Stimulated activated naive CD8-positive, alpha-beta T cell treated with anti-CD3 and anti-CD28 coated beads, Interleukin-15, Interleukin-2, amounts not matched to agents 100 U/mL and 50 U/mL, for 24 hours (primary cell): ENCODE results near the gene INO80C.
A peak's percentile ranks its signal among the peaks of the same experiment; 100 is the strongest.

Source experiments
- ATAC-seq: fragments of 150-1000 bp; cut with Tn5 transposase; one replicate; pipeline ENCODE4 v1.10.0; 2021
- DNase-seq: peaks from one replicate; pipeline ENCODE4 v3.0.0; 2021

INO80C gene, protein sequence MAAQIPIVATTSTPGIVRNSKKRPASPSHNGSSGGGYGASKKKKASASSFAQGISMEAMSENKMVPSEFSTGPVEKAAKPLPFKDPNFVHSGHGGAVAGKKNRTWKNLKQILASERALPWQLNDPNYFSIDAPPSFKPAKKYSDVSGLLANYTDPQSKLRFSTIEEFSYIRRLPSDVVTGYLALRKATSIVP

DNA sequence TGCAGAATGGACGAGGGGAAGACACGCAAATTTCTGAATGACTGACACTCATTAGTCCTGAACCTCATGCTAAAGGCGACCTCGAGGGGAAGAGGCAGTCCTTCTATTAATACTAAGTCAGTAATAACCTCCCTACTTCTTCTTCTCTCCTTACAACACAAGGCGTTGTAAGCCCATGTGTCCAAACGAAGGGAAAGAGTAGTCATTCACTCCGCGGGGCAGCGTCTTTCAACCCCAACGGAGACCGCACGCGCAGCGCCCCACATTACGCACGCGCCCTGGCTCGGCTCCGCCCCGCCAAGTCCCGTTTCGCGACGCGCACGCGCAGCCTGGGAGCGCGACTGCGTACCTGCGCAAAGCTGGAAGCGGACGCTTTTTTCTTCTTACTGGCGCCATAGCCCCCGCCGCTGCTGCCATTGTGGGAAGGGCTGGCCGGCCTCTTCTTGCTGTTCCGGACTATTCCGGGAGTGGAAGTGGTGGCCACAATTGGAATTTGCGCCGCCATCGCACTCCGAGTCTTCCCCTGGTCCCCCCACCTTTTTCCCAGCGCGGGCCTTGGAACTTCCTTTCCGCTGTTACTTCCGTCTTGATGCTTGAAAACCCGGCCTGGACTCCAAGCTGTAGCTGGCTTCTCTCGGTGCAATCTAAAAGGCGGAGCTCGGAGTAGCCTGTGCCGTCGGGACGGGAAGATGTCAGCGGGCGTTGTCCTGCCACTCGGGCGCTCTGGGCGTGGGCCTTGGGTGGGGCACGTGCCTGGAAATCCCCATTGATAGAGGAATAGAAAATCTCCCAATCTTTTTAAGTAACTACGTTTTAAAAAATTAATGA is at the start of gene INO80C:
TSS of gene INO80C (minus strand) at position 591 of the 828 bp plus-strand sequence. CDS start at position 505, 86 bp downstream.
- ATAC-seq (peak; percentile 95), DNase-seq (peak; percentile 95)

GRCh38 chr18:35547008-35547605 is 49.3 kb upstream of the INO80C start:
- DNase-seq: no peak
- ATAC-seq: no peak

GRCh38 chr18:35542356-35542755 is 44.6 kb upstream of the INO80C start:
- ATAC-seq: no peak

GRCh38 chr18:35535297-35535696 is 37.5 kb upstream of the INO80C start:
- no peak for DNase-seq
- ATAC-seq: no peak

More at GRCh38 chr18:35542356-35542755, 44.6 kb upstream of the INO80C start:
- DNase-seq: no peak

DNA sequence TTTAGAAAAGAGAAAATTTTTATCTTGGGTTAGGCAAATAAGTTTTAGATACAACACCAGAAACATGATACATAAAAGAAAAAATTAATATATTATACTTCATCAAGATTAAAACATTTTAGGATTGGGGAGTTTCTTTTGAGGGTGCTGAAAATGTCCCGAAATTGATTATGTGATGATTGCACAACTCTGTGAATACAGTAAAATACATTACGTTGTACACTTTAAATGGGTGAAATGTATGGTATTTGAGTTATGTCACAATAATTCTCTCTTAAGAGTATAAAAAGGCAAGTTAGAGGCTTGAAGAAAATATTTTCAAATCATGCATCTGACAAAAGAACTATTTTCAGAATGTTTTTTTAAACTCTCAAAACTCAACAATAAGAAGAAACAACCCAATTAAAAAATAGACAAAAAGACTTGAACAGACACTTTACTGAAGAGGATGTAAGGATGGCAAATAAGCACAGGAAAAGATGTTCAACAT is 36.2 kb upstream of the INO80C start:
- DNase-seq (no peak), ATAC-seq (no peak)

GRCh38 chr18:35528749-35529274 is 31.1 kb upstream of the INO80C start:
- ATAC-seq (no peak), DNase-seq (no peak)

DNA sequence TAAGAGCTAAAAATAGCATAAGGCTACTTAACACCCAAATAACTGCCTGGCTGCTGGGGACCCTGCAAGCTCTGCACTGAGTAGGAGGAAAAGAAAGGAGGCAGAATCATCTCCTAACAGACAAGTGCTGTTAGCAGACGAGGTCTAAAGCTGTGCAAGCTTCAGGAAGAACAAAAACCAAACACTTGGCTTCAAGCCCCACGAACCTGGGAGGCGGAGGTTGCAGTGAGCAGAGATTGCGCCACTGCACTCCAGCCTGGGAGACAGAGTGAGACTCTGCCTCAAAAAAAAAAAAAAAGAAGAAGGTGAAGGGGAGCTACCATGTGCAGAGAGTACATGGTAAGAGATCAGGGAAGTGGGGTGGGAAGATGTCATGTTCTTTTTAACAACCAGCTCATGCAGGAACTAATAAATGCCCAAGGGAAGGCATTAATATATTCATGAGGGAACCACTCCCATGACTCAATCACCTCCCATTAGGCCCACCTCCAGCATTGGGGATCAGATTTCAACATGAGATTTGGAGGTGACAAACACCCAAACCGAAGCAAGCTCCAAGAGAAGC is 28.8 kb upstream of the INO80C start:
- ATAC-seq: no peak
- no peak for DNase-seq

- ATAC-seq: no peak
- DNase-seq: no peak
Measured at GRCh38 chr18:35525795-35526494, 28.2 kb upstream of the INO80C start.

DNA sequence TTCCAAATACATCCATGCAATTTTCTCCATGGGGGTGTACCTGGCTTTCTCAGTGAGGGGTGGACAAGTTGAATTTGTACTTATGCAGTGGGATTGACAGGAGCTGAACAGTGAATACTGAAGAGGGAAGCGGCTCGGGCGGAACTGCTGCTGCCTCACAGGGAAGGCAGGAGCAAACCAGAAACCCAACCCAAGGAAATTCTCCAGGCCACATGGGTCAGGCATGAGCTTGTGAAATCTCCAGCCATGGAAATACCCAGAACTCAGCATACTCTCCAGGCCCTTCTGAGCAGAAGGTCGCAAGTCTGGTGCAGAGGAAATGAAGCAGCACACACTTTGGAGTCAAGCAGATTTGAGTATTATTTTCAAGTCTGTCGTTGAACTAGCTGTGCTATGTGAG is 26.5 kb upstream of the INO80C start:
- no peak for ATAC-seq
- no peak for DNase-seq

- ATAC-seq: no peak
- no peak for DNase-seq
Measured at GRCh38 chr18:35522130-35522959, 24.6 kb upstream of the INO80C start.

DNA sequence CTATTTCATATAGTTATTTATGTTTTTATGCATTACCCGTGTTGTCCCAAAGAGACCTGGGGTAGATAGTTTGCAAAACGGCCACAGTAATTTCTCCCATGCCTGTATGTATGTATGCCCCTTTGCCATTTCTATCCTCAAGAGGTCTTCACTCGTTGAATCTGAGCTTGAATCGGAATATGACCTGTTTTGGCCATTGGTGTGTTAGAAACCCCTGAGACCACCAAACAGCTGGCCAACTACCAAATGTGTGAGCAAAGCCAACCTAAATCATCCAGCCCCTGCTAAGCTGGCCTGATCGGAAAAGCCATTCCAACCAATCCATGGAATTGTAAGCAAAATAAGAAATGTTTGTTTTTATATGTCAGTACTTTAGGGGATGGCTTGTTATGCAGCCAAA is 23.4 kb upstream of the INO80C start:
- DNase-seq: no peak

DNA sequence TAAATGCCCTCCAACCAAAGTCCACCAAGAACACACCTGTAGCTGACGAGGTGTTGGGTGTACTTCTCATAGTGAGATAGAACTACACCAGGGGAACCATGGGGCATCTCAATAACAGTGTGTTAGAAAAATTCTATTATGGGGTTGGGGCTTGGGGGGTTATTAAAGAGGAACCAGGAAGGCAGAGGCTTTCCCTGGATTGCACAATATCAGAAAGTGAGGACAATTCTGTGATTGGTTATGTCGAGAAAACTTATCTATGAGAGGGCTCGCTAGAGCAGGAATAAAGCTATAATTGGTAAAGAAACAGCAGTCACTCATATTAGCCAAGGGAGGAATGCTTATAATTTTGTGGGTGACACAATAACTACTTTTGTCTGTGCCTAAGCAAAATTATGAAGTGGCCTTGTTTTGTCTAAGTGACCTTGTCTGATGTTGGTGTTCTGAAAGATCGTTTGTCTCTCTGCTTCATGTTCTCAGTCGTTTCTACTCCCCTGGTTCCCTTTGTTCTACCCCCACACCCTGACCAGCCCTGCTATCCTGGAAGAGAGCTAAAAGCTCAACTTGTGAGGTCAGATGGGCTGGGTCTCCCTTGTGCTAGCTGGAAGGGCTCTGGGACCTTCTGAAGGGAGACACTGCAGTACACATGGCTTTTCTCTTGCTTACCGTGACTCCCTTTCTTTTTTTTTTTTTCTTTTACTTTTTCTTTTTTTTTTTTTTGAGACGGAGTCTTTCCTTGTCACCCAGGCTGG is 21.6 kb upstream of the INO80C start:
- ATAC-seq (no peak), DNase-seq (no peak)

More for the DNA sequence above, 23.4 kb upstream of the INO80C start:
- ATAC-seq: no peak

DNA sequence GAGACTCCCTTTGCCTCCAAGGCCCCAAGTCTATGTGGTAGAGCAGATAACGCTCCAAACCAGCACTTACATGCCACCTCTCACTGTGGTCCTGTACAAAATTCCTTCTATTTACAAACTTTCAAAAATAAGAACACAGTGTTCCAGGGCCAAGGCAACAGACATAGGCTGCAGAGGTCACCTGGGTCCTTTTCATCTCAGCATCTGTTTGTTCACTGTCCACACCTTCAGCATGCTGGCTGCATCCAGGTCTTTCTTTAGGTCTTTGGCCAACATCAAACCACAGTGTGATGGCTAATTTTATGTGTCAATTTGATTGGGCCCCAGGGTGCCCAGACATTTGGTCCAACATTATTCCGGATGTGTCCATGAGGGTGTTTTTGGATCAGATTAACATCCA is 20.0 kb upstream of the INO80C start:
- ATAC-seq: no peak
- DNase-seq: no peak

GRCh38 chr18:35516789-35517188 is 19.0 kb upstream of the INO80C start:
- ATAC-seq: no peak
- DNase-seq: no peak

DNA sequence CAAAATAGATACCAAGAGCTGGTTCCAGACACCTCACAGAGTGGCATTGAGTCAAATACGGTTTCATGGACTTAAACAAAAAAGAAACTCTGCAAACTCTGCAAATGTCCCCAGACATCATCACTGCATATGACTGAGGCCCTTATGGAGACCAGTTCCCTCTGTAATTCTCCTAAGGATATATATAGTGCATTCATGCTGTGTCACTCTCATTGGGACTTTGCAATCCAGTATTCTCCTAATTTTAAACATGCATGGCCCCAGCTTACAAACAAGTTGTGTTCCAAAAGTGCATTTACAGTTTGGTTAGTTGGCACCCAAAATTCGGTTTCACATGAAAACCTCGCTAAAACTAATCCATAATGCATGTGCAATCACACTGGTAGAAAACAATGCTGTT is 18.6 kb upstream of the INO80C start:
- ATAC-seq (no peak), DNase-seq (no peak)

- no peak for ATAC-seq
- no peak for DNase-seq
Measured at GRCh38 chr18:35515460-35516130, 17.8 kb upstream of the INO80C start.

DNA sequence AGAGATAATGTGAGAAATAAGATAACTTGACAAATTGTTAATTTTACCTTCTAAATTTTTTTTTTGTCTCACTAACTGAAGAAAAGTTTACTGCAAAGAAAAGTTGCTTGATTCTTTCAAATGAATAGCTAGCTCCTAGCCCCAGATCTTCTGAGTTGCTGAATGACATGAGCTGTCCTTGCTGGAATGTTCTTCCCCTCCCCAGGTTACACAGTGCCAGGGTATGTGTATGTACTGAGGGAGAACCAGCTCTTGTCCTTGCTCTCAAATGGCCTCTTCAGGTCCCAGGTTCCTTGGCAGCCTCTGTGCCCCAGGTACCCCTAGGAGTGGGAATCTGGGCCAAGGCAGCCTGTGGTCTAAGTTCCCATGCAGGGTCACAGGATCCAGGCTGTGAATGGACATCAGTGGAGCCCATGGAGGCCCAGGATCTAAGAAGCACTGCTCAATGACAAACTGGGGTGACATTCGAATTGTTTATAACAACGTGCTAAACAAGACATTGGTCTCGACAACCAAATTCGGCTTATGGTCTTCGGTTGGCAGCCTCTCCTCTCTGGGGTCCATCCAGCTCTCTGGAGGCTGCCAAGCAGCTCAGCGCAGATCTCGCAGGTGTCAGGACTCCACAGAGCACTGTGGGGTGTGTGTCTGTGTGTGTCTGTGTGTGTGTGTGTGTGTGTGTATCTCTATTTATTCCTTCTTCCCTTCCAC is 17.1 kb upstream of the INO80C start:
- no peak for ATAC-seq
- no peak for DNase-seq

- ATAC-seq (no peak), DNase-seq (no peak)
Measured at GRCh38 chr18:35514283-35514682, 16.5 kb upstream of the INO80C start.
